ENCODE data around the gene SLC25A47.

DNA sequence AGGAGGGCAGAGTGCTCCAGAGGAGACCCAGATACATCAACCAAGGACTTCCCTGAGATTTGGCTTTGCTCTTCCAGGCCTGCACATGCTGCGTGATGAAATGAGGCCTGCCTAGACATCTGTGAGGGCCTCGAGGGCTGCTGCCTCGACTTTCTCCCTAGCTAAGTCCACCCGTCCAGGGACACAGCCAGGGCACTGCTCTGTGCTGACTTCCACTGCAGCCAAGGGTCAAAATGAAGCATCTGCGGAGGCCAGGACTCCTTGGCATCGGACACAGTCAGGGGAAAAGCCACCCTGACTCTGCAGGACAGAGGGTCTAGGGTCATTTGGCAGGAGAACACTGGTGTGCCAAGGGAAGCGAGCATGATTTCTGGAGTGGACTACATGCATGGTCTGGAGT, 10.7 kb downstream of the SLC25A47 start:
- TF ChIP-seq, protein P1, sequence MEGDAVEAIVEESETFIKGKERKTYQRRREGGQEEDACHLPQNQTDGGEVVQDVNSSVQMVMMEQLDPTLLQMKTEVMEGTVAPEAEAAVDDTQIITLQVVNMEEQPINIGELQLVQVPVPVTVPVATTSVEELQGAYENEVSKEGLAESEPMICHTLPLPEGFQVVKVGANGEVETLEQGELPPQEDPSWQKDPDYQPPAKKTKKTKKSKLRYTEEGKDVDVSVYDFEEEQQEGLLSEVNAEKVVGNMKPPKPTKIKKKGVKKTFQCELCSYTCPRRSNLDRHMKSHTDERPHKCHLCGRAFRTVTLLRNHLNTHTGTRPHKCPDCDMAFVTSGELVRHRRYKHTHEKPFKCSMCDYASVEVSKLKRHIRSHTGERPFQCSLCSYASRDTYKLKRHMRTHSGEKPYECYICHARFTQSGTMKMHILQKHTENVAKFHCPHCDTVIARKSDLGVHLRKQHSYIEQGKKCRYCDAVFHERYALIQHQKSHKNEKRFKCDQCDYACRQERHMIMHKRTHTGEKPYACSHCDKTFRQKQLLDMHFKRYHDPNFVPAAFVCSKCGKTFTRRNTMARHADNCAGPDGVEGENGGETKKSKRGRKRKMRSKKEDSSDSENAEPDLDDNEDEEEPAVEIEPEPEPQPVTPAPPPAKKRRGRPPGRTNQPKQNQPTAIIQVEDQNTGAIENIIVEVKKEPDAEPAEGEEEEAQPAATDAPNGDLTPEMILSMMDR (IDR thresholded peaks at IDR 0.05; ENCODE audit: low read length) = no peak
- TF ChIP-seq EZH2 (IDR thresholded peaks at IDR 0.05; ENCODE audit: borderline replicate concordance, low read length) = no peak
